Caco-2 (cell line): ENCODE data around the gene DOK1. TPM values are rescaled to one million over a fixed set of nuclear protein-coding genes. Genes with fewer than 3 reads are reported as not detected.

Experiments
- BruUV-seq: library from RNA; stranded (reverse); fragments of 400-500 nt; replicated peaks from 2 replicates; lab custom pipeline; 2021; lab: Mats Ljungman, UMichigan
- CTCF ChIA-PET: fragments of 300-600 bp; sonication (Branson Sonifier 250); formaldehyde crosslinking; loops from one replicate; lab custom pipeline; 2022; ENCODE audit warnings: antibody characterized with exemption; lab: Charles Lee
- POLR2A ChIA-PET: fragments of 300-600 bp; sonication (Branson Sonifier 250); formaldehyde crosslinking; loops from one replicate; lab custom pipeline; 2022; ENCODE audit warnings: antibody characterized with exemption; lab: Charles Lee
- DNase-seq, 2 experiments: peaks; one replicate each; pipeline versions ENCODE4 v3.0.0 to v3.0.0-alpha.2; 2020 to 2022
- H3K27me3 ChIP-seq: replicated peaks from 2 replicates; pipeline ENCODE4 v1.6.0; 2011; ENCODE audit warnings: low read length; ENCODE audit not compliant: control insufficient read depth, insufficient read depth
- H3K36me3 ChIP-seq: 2 replicates; pipeline ENCODE4 v1.5.1; 2011; ENCODE audit warnings: low read length; ENCODE audit not compliant: control insufficient read depth, insufficient read depth
- H3K4me1 ChIP-seq: fragments of 250-450 bp; sonication (Bioruptor Pico); 2 replicates; pipeline ENCODE4 v1.5.1; 2020; ENCODE audit warnings: mild to moderate bottlenecking
- H3K4me3 ChIP-seq: 2 replicates; pipeline ENCODE4 v1.5.1; 2011; ENCODE audit warnings: low read depth, mild to moderate bottlenecking, control low read depth, low read length
- H3K9me3 ChIP-seq: fragments of 250-450 bp; sonication (Bioruptor Pico); 2 replicates; pipeline ENCODE4 v1.5.1; 2020; ENCODE audit warnings: mild to moderate bottlenecking, moderate library complexity
- H3K27ac Mint-ChIP-seq: one replicate; pipeline ENCODE4 v1.8.0; 2022; ENCODE audit warnings: mixed read lengths; ENCODE audit not compliant: unreplicated experiment
- H3K27me3 Mint-ChIP-seq: one replicate; pipeline ENCODE4 v1.8.0; 2022; ENCODE audit warnings: mixed read lengths; ENCODE audit not compliant: insufficient read depth, unreplicated experiment
- H3K36me3 Mint-ChIP-seq: one replicate; pipeline ENCODE4 v1.8.0; 2022; ENCODE audit warnings: mild to moderate bottlenecking, mixed read lengths; ENCODE audit not compliant: insufficient read depth, unreplicated experiment
- H3K4me1 Mint-ChIP-seq: one replicate; pipeline ENCODE4 v1.8.0; 2022; ENCODE audit warnings: low read depth, mixed read lengths; ENCODE audit not compliant: unreplicated experiment
- H3K4me3 Mint-ChIP-seq: one replicate; pipeline ENCODE4 v1.8.0; 2022; ENCODE audit warnings: mild to moderate bottlenecking, moderate library complexity, mixed read lengths; ENCODE audit not compliant: unreplicated experiment
- H3K9me3 Mint-ChIP-seq: one replicate; pipeline ENCODE4 v1.8.0; 2022; ENCODE audit warnings: mixed read lengths; ENCODE audit not compliant: unreplicated experiment
- intact Hi-C: fragments of 100-400 bp; cut with micrococcal nuclease; formaldehyde crosslinking; loops from one replicate; pipeline ENCODE4 v1.10.0; 2022; ENCODE audit not compliant: unreplicated experiment
- total RNA-seq: library from RNA; stranded (reverse); gene quantifications from 2 replicates; pipeline ENCODE4 v1.2.3, GENCODE V29; 2022
- TF ChIP-seq, protein P1 (sequence below), 2 experiments: fragments of 200-600 bp in 1 of 2; IDR thresholded peaks; 1 replicate in 1 of 2; 2 replicates in 1 of 2; pipeline versions ENCODE4 v1.5.1 to v1.8.0; 2011 to 2022; ENCODE audit warnings: antibody characterized with exemption in 1 of 2, control low read depth in 1 of 2, inconsistent platforms in 1 of 2, low read depth in 1 of 2, low read length in 1 of 2, mild to moderate bottlenecking in 1 of 2, moderate library complexity in 1 of 2; ENCODE audit not compliant: insufficient read depth in 1 of 2, severe bottlenecking in 1 of 2, unreplicated experiment in 1 of 2

DOK1 gene
- total RNA-seq, 1 experiment from 2014 or later: 5.1 TPM

DNA sequence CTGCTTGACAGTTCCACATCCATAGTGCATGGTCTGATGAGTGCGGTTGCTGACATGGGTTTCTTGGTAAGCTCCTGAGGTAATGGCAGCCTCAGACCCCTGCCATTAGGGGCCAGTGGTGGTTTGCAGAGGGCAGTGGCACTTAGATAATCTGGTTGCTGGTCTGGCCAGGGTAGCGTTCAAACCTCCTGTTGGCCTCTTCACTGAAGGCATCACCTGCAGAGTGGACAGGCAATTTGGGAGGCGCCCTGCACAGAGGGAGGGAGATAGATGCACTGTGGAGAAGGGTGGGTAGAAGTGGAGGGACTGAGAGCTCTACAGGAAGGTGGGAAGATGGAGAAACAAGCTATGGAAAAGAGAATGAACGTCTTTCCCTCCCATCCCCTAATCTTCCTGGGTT is 21.1 kb upstream of the DOK1 start:
- Mint-ChIP-seq H3K27ac (no peak overlapping the region), H3K4me1 (peaks cover 14% of the 10 kb centered on the region), H3K36me3 (peaks cover 21% of the 10 kb centered on the region), H3K27me3 (no peaks in the 10 kb centered on the region), H3K9me3 (no peaks in the 10 kb centered on the region), H3K4me3 (no peak overlapping the region)
- Histone ChIP-seq H3K27me3 (no peaks in the 10 kb centered on the region), H3K4me3 (no peak overlapping the region), H3K36me3 (no peaks in the 10 kb centered on the region), H3K4me1 (peaks cover under 1% of the 10 kb centered on the region), H3K9me3 (no peaks in the 10 kb centered on the region)
- BruUV-seq: no TSS peak
- DNase-seq: no peak
- TF ChIP-seq, protein P1, sequence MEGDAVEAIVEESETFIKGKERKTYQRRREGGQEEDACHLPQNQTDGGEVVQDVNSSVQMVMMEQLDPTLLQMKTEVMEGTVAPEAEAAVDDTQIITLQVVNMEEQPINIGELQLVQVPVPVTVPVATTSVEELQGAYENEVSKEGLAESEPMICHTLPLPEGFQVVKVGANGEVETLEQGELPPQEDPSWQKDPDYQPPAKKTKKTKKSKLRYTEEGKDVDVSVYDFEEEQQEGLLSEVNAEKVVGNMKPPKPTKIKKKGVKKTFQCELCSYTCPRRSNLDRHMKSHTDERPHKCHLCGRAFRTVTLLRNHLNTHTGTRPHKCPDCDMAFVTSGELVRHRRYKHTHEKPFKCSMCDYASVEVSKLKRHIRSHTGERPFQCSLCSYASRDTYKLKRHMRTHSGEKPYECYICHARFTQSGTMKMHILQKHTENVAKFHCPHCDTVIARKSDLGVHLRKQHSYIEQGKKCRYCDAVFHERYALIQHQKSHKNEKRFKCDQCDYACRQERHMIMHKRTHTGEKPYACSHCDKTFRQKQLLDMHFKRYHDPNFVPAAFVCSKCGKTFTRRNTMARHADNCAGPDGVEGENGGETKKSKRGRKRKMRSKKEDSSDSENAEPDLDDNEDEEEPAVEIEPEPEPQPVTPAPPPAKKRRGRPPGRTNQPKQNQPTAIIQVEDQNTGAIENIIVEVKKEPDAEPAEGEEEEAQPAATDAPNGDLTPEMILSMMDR (IDR thresholded peaks at IDR 0.05; ENCODE audit: insufficient read depth in 1 of 2, low read depth in 1 of 2, low read length in 1 of 2, severe bottlenecking in 1 of 2, unreplicated experiment in 1 of 2): no peak
- intact Hi-C loops: no loop called here
- CTCF ChIA-PET: no interaction called here
- POLR2A ChIA-PET: interaction anchor here (0.6 kb wide), 1 partner anchor 54 kb away, joined by 4 read pairs; no protein-coding TSS in a partner anchor

DNA sequence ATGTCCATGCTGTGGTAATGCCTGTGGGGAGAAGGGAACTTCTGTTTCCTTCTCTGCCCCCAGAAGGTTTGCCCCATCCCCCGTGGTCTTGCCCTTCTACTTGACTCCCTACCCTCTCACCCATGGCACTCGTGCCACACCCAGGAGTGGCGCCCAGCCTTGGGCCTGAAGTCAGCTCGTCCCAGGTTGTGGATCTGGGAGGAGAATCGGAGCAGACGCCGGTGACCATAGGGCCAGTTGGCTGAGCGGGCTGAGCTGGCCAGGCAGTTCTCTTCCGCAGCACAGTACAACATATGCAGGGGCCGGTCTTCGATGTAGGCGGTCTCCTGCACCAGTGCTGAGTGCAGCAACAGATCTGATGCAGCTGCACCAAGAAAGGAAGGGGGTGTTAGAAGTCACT is 20.1 kb upstream of the DOK1 start:
- Histone ChIP-seq H3K36me3 (no peaks in the 10 kb centered on the region), H3K9me3 (no peaks in the 10 kb centered on the region), H3K4me1 (no peaks in the 10 kb centered on the region; the same call in 1 of the 2 replicates), H3K4me3 (no peak overlapping the region), H3K27me3 (no peaks in the 10 kb centered on the region)
- no peak for DNase-seq
- Mint-ChIP-seq H3K9me3 (no peaks in the 10 kb centered on the region), H3K27ac (no peak overlapping the region), H3K4me3 (no peak overlapping the region), H3K4me1 (peaks cover 11% of the 10 kb centered on the region), H3K36me3 (peaks cover 13% of the 10 kb centered on the region), H3K27me3 (no peaks in the 10 kb centered on the region)
- ChIA-PET POLR2A (no interaction called here), CTCF (no interaction called here)
- TF ChIP-seq, protein P1 (IDR thresholded peaks at IDR 0.05; ENCODE audit: insufficient read depth in 1 of 2, low read depth in 1 of 2, low read length in 1 of 2, severe bottlenecking in 1 of 2, unreplicated experiment in 1 of 2): no peak
- BruUV-seq: no TSS peak
- intact Hi-C loops: no loop called here

DNA sequence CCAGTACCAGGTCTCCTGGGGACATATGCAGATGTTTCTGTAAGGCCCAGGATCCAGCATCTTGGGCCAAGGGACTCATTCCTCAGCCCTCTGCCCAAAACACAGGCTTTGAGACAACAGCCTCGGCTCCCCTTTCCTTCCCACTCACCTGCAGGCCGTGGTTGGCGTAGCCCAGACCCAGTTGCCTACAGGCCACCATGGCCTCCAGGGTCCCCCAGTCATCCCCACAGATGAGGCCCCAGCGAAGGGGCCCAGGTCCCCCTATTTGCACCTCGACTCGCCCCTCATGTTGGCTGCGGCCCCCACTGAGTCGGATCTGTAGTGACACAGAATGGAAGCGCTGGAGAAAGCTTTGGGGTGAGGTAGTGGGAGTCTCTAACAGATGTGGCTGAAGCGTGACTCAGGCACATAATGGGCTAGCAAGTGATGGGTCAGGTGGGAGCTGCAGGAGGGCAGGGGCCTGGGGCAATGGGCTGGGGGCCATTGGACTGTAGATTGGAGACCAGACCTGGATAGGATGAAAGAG is 19.0 kb upstream of the DOK1 start:
- POLR2A ChIA-PET: no interaction called here
- Histone ChIP-seq H3K9me3 (no peaks in the 10 kb centered on the region), H3K4me3 (no peak overlapping the region), H3K27me3 (no peaks in the 10 kb centered on the region), H3K36me3 (no peaks in the 10 kb centered on the region), H3K4me1 (no peaks in the 10 kb centered on the region; the same call in 1 of the 2 replicates)
- intact Hi-C loops: no loop called here
- TF ChIP-seq, protein P1 (IDR thresholded peaks at IDR 0.05; ENCODE audit: insufficient read depth in 1 of 2, low read depth in 1 of 2, low read length in 1 of 2, severe bottlenecking in 1 of 2, unreplicated experiment in 1 of 2): no peak
- no peaks in the 10 kb centered on the region for H3K9me3 Mint-ChIP-seq
- H3K4me3 Mint-ChIP-seq: no peak overlapping the region
- peaks cover 6% of the 10 kb centered on the region for H3K36me3 Mint-ChIP-seq
- CTCF ChIA-PET: no interaction called here
- no TSS peak for BruUV-seq
- no peaks in the 10 kb centered on the region for H3K27me3 Mint-ChIP-seq
- peaks cover 11% of the 10 kb centered on the region for H3K4me1 Mint-ChIP-seq
- no peak for DNase-seq
- H3K27ac Mint-ChIP-seq: no peak overlapping the region
